Measurements from ENCODE around the gene FGD2.
"Not testable (repeated sequence)": the region's sequence is repeated elsewhere in the genome, so short reads cannot be mapped to it uniquely, and the experiment has no call there.

Gene FGD2

GRCh38 chr6:36971921-36972673, 33.4 kb upstream of the FGD2 start:
- no peak for DNase-seq

GRCh38 chr6:36973190-36973589, 32.3 kb upstream of the FGD2 start:
- no peak for DNase-seq

DNA sequence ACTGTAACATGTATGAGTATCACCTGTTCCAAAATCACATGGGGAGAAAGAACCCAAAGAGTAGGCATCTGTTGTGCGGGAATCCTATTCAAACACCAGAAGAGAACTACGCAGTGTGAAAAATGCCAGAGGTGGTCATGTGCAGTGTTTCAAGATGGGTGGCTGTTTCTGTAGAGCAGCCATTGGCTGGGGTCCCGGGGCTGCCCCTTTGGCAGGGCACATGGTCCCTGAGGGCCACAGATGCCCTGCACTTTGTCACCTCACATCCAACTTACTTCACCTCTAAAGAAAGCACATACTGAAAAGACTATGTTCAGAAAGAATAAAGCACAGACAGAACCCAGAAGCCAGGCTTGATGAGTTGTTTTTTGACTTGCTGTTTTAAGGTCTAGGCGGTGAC, 31.8 kb upstream of the FGD2 start:
- no peak for DNase-seq

- DNase-seq: no peak
Measured at GRCh38 chr6:36975231-36976006, 30.0 kb upstream of the FGD2 start.

- no peak for DNase-seq
Measured at GRCh38 chr6:36976007-36976264, 29.5 kb upstream of the FGD2 start.

DNA sequence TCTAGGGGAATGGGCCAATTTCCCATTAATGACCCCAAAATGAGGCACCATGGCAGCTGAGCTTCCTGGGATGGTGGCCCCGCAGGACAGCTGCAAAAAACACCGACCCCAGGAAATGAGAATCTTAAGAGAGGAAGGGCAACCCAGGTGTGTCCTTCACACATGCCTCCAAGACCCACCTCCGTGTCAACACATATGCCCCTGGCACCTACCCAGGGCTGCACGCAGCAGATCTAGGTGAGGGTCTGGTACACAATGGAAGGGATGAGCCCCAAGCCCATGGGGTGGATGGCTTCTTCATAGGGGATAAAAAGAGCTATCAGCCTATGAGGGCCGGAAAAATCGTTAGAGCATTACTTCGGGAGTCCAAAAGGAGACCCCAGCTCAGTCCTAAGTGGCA, 28.9 kb upstream of the FGD2 start:
- DNase-seq: no peak

GRCh38 chr6:36976931-36977330, 28.5 kb upstream of the FGD2 start:
- no peak for DNase-seq

- no peak for DNase-seq
Measured at GRCh38 chr6:36977470-36977941, 27.9 kb upstream of the FGD2 start.

GRCh38 chr6:36978421-36979346, 26.8 kb upstream of the FGD2 start:
- DNase-seq: no peak

- peak; percentile 54 for DNase-seq
Measured at GRCh38 chr6:36979347-36979742, 26.1 kb upstream of the FGD2 start.

GRCh38 chr6:36980129-36980528, 25.3 kb upstream of the FGD2 start:
- no peak for DNase-seq

GRCh38 chr6:36980876-36981619, 24.4 kb upstream of the FGD2 start:
- DNase-seq: no peak

DNA sequence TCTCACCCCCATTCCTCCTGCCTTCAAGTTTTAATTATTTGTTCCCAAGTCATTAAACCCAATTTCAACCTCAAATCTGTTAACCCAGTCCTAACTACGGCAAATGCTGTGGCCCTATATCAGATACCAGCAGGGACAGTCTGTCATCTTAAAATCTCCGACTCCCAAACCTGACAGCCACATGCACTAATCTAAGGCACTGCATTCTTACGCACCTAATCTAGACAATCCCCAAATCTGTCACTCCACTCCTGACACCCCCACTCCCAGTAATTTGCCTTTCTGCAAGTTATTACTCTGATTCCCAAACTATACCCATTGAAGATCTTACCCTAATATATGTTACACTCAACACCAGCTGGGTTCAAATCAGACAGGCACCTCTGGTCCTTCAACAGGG, 21.9 kb upstream of the FGD2 start:
- no peak for DNase-seq

DNA sequence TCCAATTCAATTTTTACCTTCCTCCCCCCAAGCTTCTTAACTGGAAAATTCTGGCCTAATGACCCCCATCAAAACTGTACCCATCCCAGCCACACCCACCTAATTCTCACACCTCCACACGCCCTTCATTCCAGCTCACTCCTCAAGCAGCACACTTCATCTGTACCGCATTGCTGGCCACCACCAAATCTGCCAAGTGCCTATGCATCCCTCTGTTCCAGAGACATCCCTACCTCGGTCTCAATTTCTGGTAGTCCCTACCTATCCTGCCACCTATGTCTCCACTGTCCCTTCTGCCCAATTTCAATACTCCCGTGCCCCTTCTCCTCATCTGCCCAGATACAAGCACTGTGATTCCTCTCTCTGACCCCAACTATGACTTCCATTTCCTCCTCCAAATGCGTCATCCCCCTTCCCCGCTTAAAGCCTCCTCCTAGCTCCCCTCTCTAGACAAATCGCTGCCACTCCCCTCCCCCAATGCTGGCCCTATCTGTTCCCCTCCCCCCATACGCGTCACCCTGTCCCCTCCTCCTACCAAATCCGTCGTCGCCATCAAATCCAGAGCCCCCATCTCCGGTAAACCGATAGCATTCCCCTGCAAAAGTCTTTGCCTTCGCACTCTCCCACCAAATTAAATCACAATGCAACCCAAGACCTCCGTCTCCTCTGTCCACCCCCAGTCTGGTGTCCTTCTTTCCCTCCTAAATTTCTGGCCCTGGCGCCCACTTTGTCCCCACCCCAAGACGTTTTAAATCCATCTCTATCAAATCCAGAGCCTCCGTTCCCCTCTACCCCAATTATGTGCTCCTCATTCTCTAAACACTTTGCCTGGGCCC, 20.7 kb upstream of the FGD2 start:
- DNase-seq: peak; percentile 79

GRCh38 chr6:36985417-36985807, 20.0 kb upstream of the FGD2 start:
- peak; percentile 57 for DNase-seq

DNA sequence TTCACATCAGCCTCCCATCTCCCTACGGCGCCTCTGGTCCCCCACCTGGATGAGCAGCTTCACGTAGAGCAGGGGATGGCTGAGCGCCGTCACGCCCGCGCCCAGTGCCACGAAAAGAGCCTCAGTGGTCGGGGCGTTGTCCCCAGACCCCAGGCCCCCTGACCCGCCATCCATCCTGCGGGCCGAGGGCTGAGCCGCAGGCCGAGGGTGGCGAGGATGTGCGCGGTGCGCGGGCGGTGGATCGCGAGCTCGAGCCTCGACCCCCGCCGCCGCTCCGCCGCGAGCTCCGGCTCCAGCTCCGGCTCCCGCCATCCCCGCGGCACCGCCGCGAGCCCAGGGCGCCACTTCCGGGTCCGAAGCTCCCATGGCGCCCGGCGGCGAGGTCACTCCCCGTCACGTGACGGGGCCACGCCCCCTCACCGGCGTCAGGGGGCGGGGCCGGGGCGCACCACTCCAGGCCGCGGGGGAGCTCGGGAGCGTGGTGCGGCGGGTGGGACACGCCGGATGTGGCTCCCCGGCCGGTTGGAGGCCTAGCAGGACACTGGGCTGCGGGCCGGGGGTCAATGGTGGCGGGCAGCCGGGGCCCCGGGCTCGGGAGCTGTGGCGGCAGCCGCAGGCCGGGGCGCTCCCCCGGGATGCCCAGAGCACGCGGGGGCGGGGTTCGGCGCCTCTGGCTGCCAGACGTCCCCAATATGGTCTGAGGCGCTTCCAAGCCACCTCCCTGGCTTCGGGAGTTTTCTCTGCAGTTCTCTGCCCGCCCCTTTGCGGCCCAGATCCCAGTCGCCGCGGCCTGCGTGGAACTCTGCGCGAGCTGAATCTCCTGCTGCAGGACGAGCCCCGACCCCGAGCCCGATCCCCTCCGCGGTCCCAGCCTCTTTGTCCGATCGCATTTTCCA, 19.4 kb upstream of the FGD2 start, which contains the start of gene MTCH1:
Gene MTCH1, minus strand, starts transcription at position 389 of the 896 bp plus-strand sequence. Its CDS starts 23 bp downstream, at position 366.
- DNase-seq: peak; percentile 97

GRCh38 chr6:36986704-36987047, 18.8 kb upstream of the FGD2 start:
- DNase-seq: no peak

- no peak for DNase-seq
Measured at GRCh38 chr6:36989264-36989663, 16.2 kb upstream of the FGD2 start.

- DNase-seq: not testable (repeated sequence)
Measured at GRCh38 chr6:36990401-36990800, 15.1 kb upstream of the FGD2 start.

Data from eye (tissue), 1 donor.